HCT116 (cell line): Measurements from ENCODE around the gene CARD10. TPM values are rescaled to one million over a fixed set of nuclear protein-coding genes. Genes with fewer than 3 reads are reported as not detected.

Experiments
- ATAC-seq: fragments of 200-7000 bp; cut with Tn5 transposase; 2 replicates; pipeline ENCODE4 v1.9.1; 2020; ENCODE audit warnings: mild to moderate bottlenecking, moderate library complexity
- BruUV-seq: library from RNA; stranded (reverse); fragments of 400-500 nt; replicated peaks from 2 replicates; lab custom pipeline; 2021; lab: Mats Ljungman, UMichigan
- CTCF ChIA-PET: fragments of 300-600 bp; sonication (Branson Sonifier 250); formaldehyde crosslinking; loops from one replicate; lab custom pipeline; 2021; ENCODE audit warnings: antibody characterized with exemption; lab: Charles Lee
- POLR2A ChIA-PET: fragments of 300-600, 350-600 bp; sonication (Branson Sonifier 250); formaldehyde crosslinking; loops from one replicate; lab custom pipeline; 2021; ENCODE audit warnings: antibody characterized with exemption; lab: Charles Lee
- RAD21 ChIA-PET, 2 experiments: fragments of 300-600 bp; sonication (Branson Sonifier 250); formaldehyde crosslinking; loops; one replicate each; lab custom pipeline; 2023; ENCODE audit warnings: low total read pairs in 2 of 2; ENCODE audit not compliant: uncharacterized antibody in 2 of 2, unreplicated experiment in 2 of 2, low non-redundant PET in 1 of 2; lab: Charles Lee
- DNase-seq: peaks from one replicate; pipeline ENCODE4 v3.0.0-alpha.2; 2010; ENCODE audit warnings: low read depth, low spot score
- H2AFZ ChIP-seq: fragments of 200-600 bp; shearing (Covaris generic), sonication (generic); 2 replicates; pipeline ENCODE4 v1.6.1; 2017; ENCODE audit warnings: low read depth, mixed run types, mixed read lengths, antibody characterized with exemption, low read length; ENCODE audit not compliant: poor library complexity, severe bottlenecking
- H3K27ac ChIP-seq: 2 replicates; pipeline ENCODE4 v1.5.1; 2012; ENCODE audit warnings: low read depth, low read length
- H3K27me3 ChIP-seq: fragments of 200-600 bp; sonication (generic); 2 replicates; pipeline ENCODE4 v1.6.1; 2016; ENCODE audit warnings: mixed run types, low read length, mixed read lengths; ENCODE audit not compliant: insufficient read depth
- H3K36me3 ChIP-seq, 2 experiments: fragments of 200-500 bp in 1 of 2; fragments of 200-600 bp in 1 of 2; sonication (Bioruptor generic) in 1 of 2; sonication (generic) in 1 of 2; 2 replicates each; pipeline versions ENCODE4 v1.5.1 to v1.6.1; 2014 to 2016; ENCODE audit warnings: low read length in 2 of 2, inconsistent platforms in 1 of 2, mixed read lengths in 1 of 2, mixed run types in 1 of 2; ENCODE audit not compliant: insufficient read depth in 2 of 2, control insufficient read depth in 1 of 2
- H3K4me1 ChIP-seq, 2 experiments: fragments of 200-600 bp in 1 of 2; sonication (generic) in 1 of 2; 2 replicates each; pipeline versions ENCODE4 v1.5.1 to v1.6.1; 2012 to 2017; ENCODE audit warnings: low read length in 2 of 2, inconsistent platforms in 1 of 2, mild to moderate bottlenecking in 1 of 2, mixed read lengths in 1 of 2, mixed run types in 1 of 2, moderate library complexity in 1 of 2; ENCODE audit not compliant: insufficient read depth in 2 of 2, control insufficient read depth in 1 of 2
- H3K4me2 ChIP-seq: fragments of 200-600 bp; sonication (generic); 2 replicates; pipeline ENCODE4 v1.6.1; 2017; ENCODE audit warnings: mixed run types, low read length, mixed read lengths
- H3K4me3 ChIP-seq, 2 experiments: fragments of 200-600 bp in 1 of 2; sonication (generic) in 1 of 2; replicated peaks in 1 of 2; 2 replicates each; pipeline ENCODE4 v1.5.1; 2011 to 2016; ENCODE audit warnings: low read length in 2 of 2, control low read depth in 1 of 2, low read depth in 1 of 2, mild to moderate bottlenecking in 1 of 2, mixed read lengths in 1 of 2, mixed run types in 1 of 2
- H3K79me2 ChIP-seq: fragments of 200-600 bp; sonication (generic); 2 replicates; pipeline ENCODE4 v1.6.1; 2017; ENCODE audit warnings: mild to moderate bottlenecking, mixed run types, low read length, moderate library complexity, mixed read lengths; ENCODE audit not compliant: insufficient read depth
- H3K9ac ChIP-seq: fragments of 200-600 bp; sonication (generic); 2 replicates; pipeline ENCODE4 v1.6.1; 2016; ENCODE audit warnings: low read length, mixed read lengths
- H3K9me2 ChIP-seq: fragments of 200-600 bp; sonication (generic), shearing (Covaris generic); 2 replicates; pipeline ENCODE4 v1.6.1; 2017; ENCODE audit warnings: mixed run types, mild to moderate bottlenecking, moderate library complexity; ENCODE audit not compliant: insufficient read depth
- H3K9me3 ChIP-seq, 2 experiments: fragments of 200-500 bp in 1 of 2; fragments of 200-600 bp in 1 of 2; sonication (Bioruptor generic) in 1 of 2; sonication (generic) in 1 of 2; 2 replicates each; pipeline ENCODE4 v1.6.1; 2014 to 2017; ENCODE audit warnings: low read length in 2 of 2, mixed read lengths in 2 of 2, inconsistent platforms in 1 of 2, low read depth in 1 of 2, mild to moderate bottlenecking in 1 of 2, mixed run types in 1 of 2, moderate library complexity in 1 of 2; ENCODE audit not compliant: control insufficient read depth in 1 of 2, insufficient read depth in 1 of 2
- H4K20me1 ChIP-seq: fragments of 200-600 bp; sonication (generic), shearing (Covaris generic); 2 replicates; pipeline ENCODE4 v1.6.1; 2017; ENCODE audit warnings: mixed run types, mild to moderate bottlenecking, moderate library complexity; ENCODE audit not compliant: insufficient read depth
- CEBPB ChIP-seq: IDR thresholded peaks from 2 replicates; pipeline ENCODE4 v1.6.1; 2012; ENCODE audit warnings: low read depth
- EGR1 ChIP-seq: IDR thresholded peaks from 2 replicates; pipeline ENCODE4 v1.6.1; 2012; ENCODE audit warnings: low read depth
- EZH2 ChIP-seq: fragments of 200-600 bp; sonication (generic); IDR thresholded peaks from 2 replicates; pipeline ENCODE4 v1.6.1; 2017; ENCODE audit warnings: antibody characterized with exemption, mixed run types
- EZH2phosphoT487 ChIP-seq: fragments of 200-600 bp; IDR thresholded peaks from 2 replicates; pipeline ENCODE4 v1.6.1; 2018; ENCODE audit warnings: antibody characterized with exemption, borderline replicate concordance
- FOSL1 ChIP-seq: IDR thresholded peaks from 2 replicates; pipeline ENCODE4 v1.6.1; 2012; ENCODE audit warnings: low read depth
- JUND ChIP-seq: IDR thresholded peaks from 2 replicates; pipeline ENCODE4 v1.6.1; 2012
- POLR2A ChIP-seq: IDR thresholded peaks from 2 replicates; pipeline ENCODE4 v1.7.0; 2011; ENCODE audit warnings: borderline replicate concordance; ENCODE audit not compliant: insufficient read depth, insufficient read length; ENCODE audit errors: extremely low read depth
- RAD21 ChIP-seq: IDR thresholded peaks from 2 replicates; pipeline ENCODE4 v1.6.1; 2012; ENCODE audit warnings: low read depth, mild to moderate bottlenecking
- SP1 ChIP-seq: IDR thresholded peaks from 2 replicates; pipeline ENCODE4 v1.6.1; 2012; ENCODE audit warnings: low read depth
- SRF ChIP-seq: IDR thresholded peaks from 2 replicates; pipeline ENCODE4 v1.6.1; 2012; ENCODE audit warnings: low read depth
- TCF7L2 ChIP-seq: IDR thresholded peaks from 2 replicates; pipeline ENCODE4 v1.7.0; 2011; ENCODE audit warnings: borderline replicate concordance, inconsistent platforms; ENCODE audit not compliant: insufficient read depth, insufficient read length; ENCODE audit errors: extremely low read depth
- YY1 ChIP-seq: IDR thresholded peaks from 2 replicates; pipeline ENCODE4 v1.6.1; 2011; ENCODE audit warnings: low read length, low read depth, moderate library complexity, mild to moderate bottlenecking; ENCODE audit not compliant: insufficient replicate concordance; ENCODE audit errors: extremely low read depth
- ZNF274 ChIP-seq: fragments of 200-500 bp; sonication (Bioruptor generic); IDR thresholded peaks from 2 replicates; pipeline ENCODE4 v1.6.1; 2014; ENCODE audit warnings: mild to moderate bottlenecking, low read depth, low read length, inconsistent platforms
- intact Hi-C: fragments of 100-400 bp; cut with micrococcal nuclease; formaldehyde crosslinking; loops from 2 replicates; pipeline ENCODE4 v1.10.0; 2022
- total RNA-seq: library from RNA; stranded (reverse); gene quantifications from one replicate; pipeline ENCODE4 v1.2.1, GENCODE V29; 2021; ENCODE audit not compliant: unreplicated experiment
- TF ChIP-seq, protein P1 (sequence below), 3 experiments: fragments of 200-600 bp in 1 of 3; sonication (generic) in 1 of 3; IDR thresholded peaks in 2 of 3; conservative IDR thresholded peaks in 1 of 3; 2 replicates each; pipeline ENCODE4 v1.5.1; 2012 to 2017; ENCODE audit warnings: low read depth in 2 of 3, low read length in 2 of 3, antibody characterized with exemption in 1 of 3, borderline replicate concordance in 1 of 3, control low read depth in 1 of 3, mild to moderate bottlenecking in 1 of 3, mixed read lengths in 1 of 3, mixed run types in 1 of 3, moderate library complexity in 1 of 3; ENCODE audit not compliant: insufficient read depth in 1 of 3
- TF ChIP-seq, protein P2 (sequence below): IDR thresholded peaks from 2 replicates; pipeline ENCODE4 v1.6.1; 2011; ENCODE audit warnings: mild to moderate bottlenecking, low read length, moderate library complexity; ENCODE audit not compliant: insufficient replicate concordance; ENCODE audit errors: extremely low read depth

Gene CARD10
- total RNA-seq, 1 experiment from 2014 or later: 32.0 TPM

DNA sequence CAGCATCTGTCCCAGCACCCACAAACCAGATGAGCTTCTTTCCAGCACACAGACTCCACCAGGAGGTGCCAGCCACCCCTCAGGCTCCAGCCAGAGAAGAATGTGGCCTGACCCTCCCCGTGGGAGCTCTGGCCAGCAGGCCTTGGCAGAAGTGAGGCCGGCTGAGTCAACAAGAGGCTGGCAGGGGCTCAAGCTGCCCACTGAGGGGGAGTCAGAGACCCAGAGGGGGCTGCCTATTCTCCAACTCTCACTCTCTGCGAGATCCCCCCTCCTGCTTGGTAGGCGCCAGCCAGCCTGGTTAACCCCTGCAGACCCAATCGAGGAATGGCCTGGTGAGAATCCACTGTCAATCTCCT lies 30.5 kb upstream of the CARD10 start:
- H3K4me2 ChIP-seq: no peak overlapping the region
- RAD21 ChIA-PET: interaction anchor here in 1 of 2 experiments (0.7 to 1.3 kb wide), 3 partner anchors 10 to 17 kb away, joined by 5 to 9 read pairs (median 5); no protein-coding TSS in a partner anchor
- no peak overlapping the region for H3K9ac ChIP-seq

DNA sequence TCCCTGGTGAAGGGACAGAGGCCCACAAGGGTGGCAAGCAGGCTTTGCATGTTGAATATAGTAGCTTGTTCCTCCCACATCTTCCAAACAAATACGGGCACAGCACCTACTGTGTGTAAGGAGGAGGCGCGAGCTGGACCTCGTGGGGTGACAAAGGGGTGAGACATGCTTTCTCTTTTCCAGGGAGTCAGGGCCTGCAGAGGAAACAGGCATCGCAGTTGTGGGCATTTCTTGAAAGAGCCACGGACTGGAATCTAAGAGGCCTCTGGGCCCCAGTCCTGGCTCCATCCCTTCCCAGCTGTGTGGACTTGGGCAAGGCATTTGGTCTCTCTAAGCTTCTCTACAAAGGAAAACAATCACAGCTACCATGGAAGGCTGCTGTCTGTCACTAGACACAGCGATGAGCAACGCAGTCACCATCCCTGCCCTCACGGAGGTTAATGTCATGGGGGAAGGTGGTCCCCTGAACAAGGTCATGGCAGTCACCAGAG lies 28.1 kb upstream of the CARD10 start:
- Histone ChIP-seq H4K20me1 (no peaks in the 10 kb centered on the region), H3K79me2 (no peaks in the 10 kb centered on the region), H3K4me3 (no peak overlapping the region), H3K27me3 (no peaks in the 10 kb centered on the region), H3K27ac (peak overlapping the region; percentile 23; the same call in 1 of the 2 replicates), H3K9ac (no peak overlapping the region), H2AFZ (no peak overlapping the region), H3K4me2 (peak overlapping the region; percentile 93; the same call in 1 of the 2 replicates), H3K36me3 (no peaks in the 10 kb centered on the region), H3K9me2 (no peaks in the 10 kb centered on the region), H3K4me1 (peaks cover 29 to 55% of the 10 kb centered on the region in 2 experiments), H3K9me3 (no peaks in the 10 kb centered on the region)
- intact Hi-C loops: no loop called here
- no TSS peak for BruUV-seq
- ATAC-seq (no peak), DNase-seq (no peak)
- POLR2A ChIA-PET: interaction anchor here (1.2 to 3.7 kb wide), 3 partner anchors 13 to 20 kb away, joined by 3 to 21 read pairs (median 7); partner anchors contain the start of gene CDC42EP1
- CTCF ChIA-PET: interaction anchor here (0.8 to 14.9 kb wide), 4 partner anchors 19 to 61 kb away, joined by 3 to 238 read pairs (median 20); partner anchors contain the start of gene GGA1
- RAD21 ChIA-PET: interaction anchor here in 1 of 2 experiments (3.5 kb wide), 1 partner anchor 20 kb away, joined by 17 read pairs; no protein-coding TSS in a partner anchor
- no peak for TF ChIP-seq SP1
- TF ChIP-seq POLR2A: no peak
- no peak for TF ChIP-seq TCF7L2
- TF ChIP-seq SRF: no peak
- TF ChIP-seq FOSL1: no peak
- no peak for TF ChIP-seq EZH2
- TF ChIP-seq, protein P1, sequence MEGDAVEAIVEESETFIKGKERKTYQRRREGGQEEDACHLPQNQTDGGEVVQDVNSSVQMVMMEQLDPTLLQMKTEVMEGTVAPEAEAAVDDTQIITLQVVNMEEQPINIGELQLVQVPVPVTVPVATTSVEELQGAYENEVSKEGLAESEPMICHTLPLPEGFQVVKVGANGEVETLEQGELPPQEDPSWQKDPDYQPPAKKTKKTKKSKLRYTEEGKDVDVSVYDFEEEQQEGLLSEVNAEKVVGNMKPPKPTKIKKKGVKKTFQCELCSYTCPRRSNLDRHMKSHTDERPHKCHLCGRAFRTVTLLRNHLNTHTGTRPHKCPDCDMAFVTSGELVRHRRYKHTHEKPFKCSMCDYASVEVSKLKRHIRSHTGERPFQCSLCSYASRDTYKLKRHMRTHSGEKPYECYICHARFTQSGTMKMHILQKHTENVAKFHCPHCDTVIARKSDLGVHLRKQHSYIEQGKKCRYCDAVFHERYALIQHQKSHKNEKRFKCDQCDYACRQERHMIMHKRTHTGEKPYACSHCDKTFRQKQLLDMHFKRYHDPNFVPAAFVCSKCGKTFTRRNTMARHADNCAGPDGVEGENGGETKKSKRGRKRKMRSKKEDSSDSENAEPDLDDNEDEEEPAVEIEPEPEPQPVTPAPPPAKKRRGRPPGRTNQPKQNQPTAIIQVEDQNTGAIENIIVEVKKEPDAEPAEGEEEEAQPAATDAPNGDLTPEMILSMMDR (IDR thresholded peaks at IDR 0.05 in 2 of 3, conservative IDR thresholded peaks at IDR 0.05 in 1 of 3; ENCODE audit: borderline replicate concordance in 1 of 3, insufficient read depth in 1 of 3, low read depth in 2 of 3, low read length in 2 of 3): no peak
- no peak for TF ChIP-seq ZNF274
- TF ChIP-seq, protein P2, sequence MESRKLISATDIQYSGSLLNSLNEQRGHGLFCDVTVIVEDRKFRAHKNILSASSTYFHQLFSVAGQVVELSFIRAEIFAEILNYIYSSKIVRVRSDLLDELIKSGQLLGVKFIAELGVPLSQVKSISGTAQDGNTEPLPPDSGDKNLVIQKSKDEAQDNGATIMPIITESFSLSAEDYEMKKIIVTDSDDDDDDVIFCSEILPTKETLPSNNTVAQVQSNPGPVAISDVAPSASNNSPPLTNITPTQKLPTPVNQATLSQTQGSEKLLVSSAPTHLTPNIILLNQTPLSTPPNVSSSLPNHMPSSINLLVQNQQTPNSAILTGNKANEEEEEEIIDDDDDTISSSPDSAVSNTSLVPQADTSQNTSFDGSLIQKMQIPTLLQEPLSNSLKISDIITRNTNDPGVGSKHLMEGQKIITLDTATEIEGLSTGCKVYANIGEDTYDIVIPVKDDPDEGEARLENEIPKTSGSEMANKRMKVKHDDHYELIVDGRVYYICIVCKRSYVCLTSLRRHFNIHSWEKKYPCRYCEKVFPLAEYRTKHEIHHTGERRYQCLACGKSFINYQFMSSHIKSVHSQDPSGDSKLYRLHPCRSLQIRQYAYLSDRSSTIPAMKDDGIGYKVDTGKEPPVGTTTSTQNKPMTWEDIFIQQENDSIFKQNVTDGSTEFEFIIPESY: no peak
- TF ChIP-seq EZH2phosphoT487: no peak
- TF ChIP-seq YY1: no peak
- TF ChIP-seq CEBPB: no peak
- TF ChIP-seq RAD21: no peak
- no peak for TF ChIP-seq JUND

More for the DNA sequence above, 30.5 kb upstream of the CARD10 start:
- H3K36me3 ChIP-seq: no peaks in the 10 kb centered on the region
- H2AFZ ChIP-seq: no peak overlapping the region
- no peaks in the 10 kb centered on the region for H3K27me3 ChIP-seq
- DNase-seq (no peak), ATAC-seq (no peak)
- no peak overlapping the region for H3K4me3 ChIP-seq
- H3K79me2 ChIP-seq: no peaks in the 10 kb centered on the region
- ChIA-PET CTCF (interaction anchor here (0.6 to 14.9 kb wide), 5 partner anchors 9 to 268 kb away, joined by 3 to 238 read pairs (median 3); no protein-coding TSS in a partner anchor), POLR2A (interaction anchor here (0.7 to 1.5 kb wide), 3 partner anchors 18 to 63 kb away, joined by 3 to 6 read pairs (median 4); no protein-coding TSS in a partner anchor)
- H4K20me1 ChIP-seq: no peaks in the 10 kb centered on the region
- H3K9me3 ChIP-seq: no peaks in the 10 kb centered on the region
- intact Hi-C loops: no loop called here
- no peak for TF ChIP-seq EGR1
- TF ChIP-seq ZNF274: no peak
- peak; percentile 31; the same call in 1 of the 2 replicates for TF ChIP-seq RAD21
- TF ChIP-seq, all 23 proteins: peak for 1
- Histone ChIP-seq H3K9me2 (no peaks in the 10 kb centered on the region), H3K4me1 (peaks cover 23 to 46% of the 10 kb centered on the region in 2 experiments), H3K27ac (no peak overlapping the region)
- no TSS peak for BruUV-seq
